Endodermal cell (in vitro differentiated cells): ENCODE data around the gene SPNS2. TPM values are rescaled to one million over a fixed set of nuclear protein-coding genes. Genes with fewer than 3 reads are reported as not detected.

Source experiments
- DNase-seq: peaks from one replicate; pipeline ENCODE4 v3.0.0-alpha.2; 2017
- H3K27ac ChIP-seq: 2 replicates; pipeline ENCODE4 v1.5.1; 2013; ENCODE audit warnings: mild to moderate bottlenecking, low read depth, low read length, moderate library complexity
- H3K27me3 ChIP-seq: 2 replicates; pipeline ENCODE4 v1.6.1; 2013; ENCODE audit warnings: mild to moderate bottlenecking, low read length, moderate library complexity; ENCODE audit not compliant: insufficient read depth, control insufficient read depth, poor library complexity, severe bottlenecking
- H3K36me3 ChIP-seq: 2 replicates; pipeline ENCODE4 v1.7.0; 2013; ENCODE audit warnings: mild to moderate bottlenecking, low read length, moderate library complexity; ENCODE audit not compliant: control insufficient read depth, insufficient read depth
- H3K4me1 ChIP-seq: one replicate; pipeline ENCODE4 v1.7.0; 2013; ENCODE audit warnings: low read length; ENCODE audit not compliant: control insufficient read depth, insufficient read depth
- H3K4me3 ChIP-seq: 2 replicates; pipeline ENCODE4 v1.5.1; 2013; ENCODE audit warnings: mild to moderate bottlenecking, low read length, moderate library complexity
- H3K9ac ChIP-seq: 2 replicates; pipeline ENCODE4 v1.6.1; 2013; ENCODE audit warnings: mild to moderate bottlenecking, low read length, moderate library complexity; ENCODE audit not compliant: poor library complexity, severe bottlenecking; ENCODE audit errors: extremely low read depth
- H3K9me3 ChIP-seq: 2 replicates; pipeline ENCODE4 v1.6.1; 2013; ENCODE audit warnings: mild to moderate bottlenecking, low read length, moderate library complexity; ENCODE audit not compliant: control insufficient read depth
- H3K27ac Mint-ChIP-seq: 2 replicates; pipeline ENCODE4 v1.8.0; 2020; ENCODE audit warnings: mixed read lengths
- H3K27me3 Mint-ChIP-seq: 2 replicates; pipeline ENCODE4 v1.8.0; 2021; ENCODE audit warnings: mild to moderate bottlenecking, mixed read lengths; ENCODE audit not compliant: insufficient read depth
- H3K36me3 Mint-ChIP-seq: 2 replicates; pipeline ENCODE4 v1.8.0; 2020; ENCODE audit warnings: low read depth, mixed read lengths
- H3K4me1 Mint-ChIP-seq: 2 replicates; pipeline ENCODE4 v1.8.0; 2020; ENCODE audit warnings: mixed read lengths
- H3K4me3 Mint-ChIP-seq: 2 replicates; pipeline ENCODE4 v1.8.0; 2020; ENCODE audit warnings: mild to moderate bottlenecking, moderate library complexity, mixed read lengths
- H3K9me3 Mint-ChIP-seq: 2 replicates; pipeline ENCODE4 v1.8.0; 2020; ENCODE audit warnings: mild to moderate bottlenecking, mixed read lengths
- CTCF ChIP-seq: fragments of 200-600 bp; sonication (generic); conservative IDR thresholded peaks from 2 replicates; pipeline ENCODE4 v1.5.0; 2021; ENCODE audit warnings: antibody characterized with exemption, mild to moderate bottlenecking
- WGBS, 2 experiments: methylation state at CpG; one replicate each; pipeline versions ENCODE4 v1.1.5 to v1.1.7; 2013; ENCODE audit warnings: missing lambda C conversion rate in 2 of 2, mixed read lengths in 1 of 2; ENCODE audit not compliant: insufficient coverage in 1 of 2, insufficient read length in 1 of 2; 5-methylcytosine and 5-hydroxymethylcytosine counted together
- total RNA-seq, 2 donors: library from RNA; stranded (reverse); fragmentation: NEBNext Ultra II Directional in 1 of 2; extraction: Animal tissue kit (Norgen Biotek cat#: 25700) in 1 of 2; gene quantifications; 2 replicates in 1 of 2; 3 replicates in 1 of 2; pipeline ENCODE4 v1.2.1, GENCODE V29; 2021

Gene SPNS2
- total RNA-seq, 2 donors from 2014 or later = 0.09 TPM; not detected in 1

GRCh38 chr17:4490637-4491061 lies 8.0 kb upstream of the SPNS2 start:
- Histone ChIP-seq H3K9ac (no peak overlapping the region), H3K9me3 (no peaks in the 10 kb centered on the region), H3K36me3 (no peaks in the 10 kb centered on the region), H3K4me1 (no peaks in the 10 kb centered on the region), H3K4me3 (no peak overlapping the region), H3K27ac (no peak overlapping the region), H3K27me3 (no peaks in the 10 kb centered on the region)
- H3K27ac Mint-ChIP-seq = no peak overlapping the region
- no peak for DNase-seq
- H3K4me3 Mint-ChIP-seq = no peak overlapping the region
- H3K9me3 Mint-ChIP-seq = no peaks in the 10 kb centered on the region
- H3K27me3 Mint-ChIP-seq = no peaks in the 10 kb centered on the region
- no peaks in the 10 kb centered on the region for H3K4me1 Mint-ChIP-seq
- no peaks in the 10 kb centered on the region for H3K36me3 Mint-ChIP-seq
- TF ChIP-seq CTCF = no peak
- WGBS, 2 experiments = 73 to 85% methylated on average over 5 to 7 of the region's 7 CpGs

GRCh38 chr17:4492721-4493561 lies 5.7 kb upstream of the SPNS2 start:
- Mint-ChIP-seq H3K4me3 (no peak overlapping the region), H3K9me3 (no peaks in the 10 kb centered on the region), H3K27me3 (peaks cover 20% of the 10 kb centered on the region), H3K27ac (no peak overlapping the region), H3K36me3 (no peaks in the 10 kb centered on the region), H3K4me1 (no peaks in the 10 kb centered on the region)
- H3K36me3 ChIP-seq = no peaks in the 10 kb centered on the region
- TF ChIP-seq CTCF = no peak
- H3K4me1 ChIP-seq = no peaks in the 10 kb centered on the region
- H3K9ac ChIP-seq = no peak overlapping the region
- DNase-seq = peak; percentile 99
- peaks cover 18% of the 10 kb centered on the region for H3K27me3 ChIP-seq
- no peaks in the 10 kb centered on the region for H3K9me3 ChIP-seq
- no peak overlapping the region for H3K4me3 ChIP-seq
- WGBS, 2 experiments = 62 to 64% methylated on average over 20 of the region's 20 CpGs
- no peak overlapping the region for H3K27ac ChIP-seq

GRCh38 chr17:4497101-4497824 lies 1.4 kb upstream of the SPNS2 start:
- no peak overlapping the region for H3K4me3 ChIP-seq
- no peak for DNase-seq
- H3K36me3 Mint-ChIP-seq = no peaks in the 10 kb centered on the region
- H3K27me3 ChIP-seq = peaks cover 52% of the 10 kb centered on the region
- no peak for TF ChIP-seq CTCF
- H3K9me3 ChIP-seq = no peaks in the 10 kb centered on the region
- no peak overlapping the region for H3K9ac ChIP-seq
- H3K9me3 Mint-ChIP-seq = no peaks in the 10 kb centered on the region
- no peaks in the 10 kb centered on the region for H3K4me1 ChIP-seq
- no peak overlapping the region for H3K27ac ChIP-seq
- peaks cover 4% of the 10 kb centered on the region for H3K4me1 Mint-ChIP-seq
- no peak overlapping the region for H3K27ac Mint-ChIP-seq
- WGBS, 2 experiments = 58 to 70% methylated on average over 19 to 22 of the region's 23 CpGs
- H3K27me3 Mint-ChIP-seq = peaks cover 52% of the 10 kb centered on the region
- H3K36me3 ChIP-seq = no peaks in the 10 kb centered on the region
- no peak overlapping the region for H3K4me3 Mint-ChIP-seq
